ENCODE results near the gene PDXDC1. TPM values are rescaled to one million over a fixed set of nuclear protein-coding genes. Genes with fewer than 3 reads are reported as not detected.
A peak's percentile ranks its signal among the peaks of the same experiment; 100 is the strongest.
"Not testable (repeated sequence)": the region's sequence is repeated elsewhere in the genome, so short reads cannot be mapped to it uniquely, and the experiment has no call there.

Gene PDXDC1
- total RNA-seq, 1 donor from 2014 or later: 68.9 TPM

DNA sequence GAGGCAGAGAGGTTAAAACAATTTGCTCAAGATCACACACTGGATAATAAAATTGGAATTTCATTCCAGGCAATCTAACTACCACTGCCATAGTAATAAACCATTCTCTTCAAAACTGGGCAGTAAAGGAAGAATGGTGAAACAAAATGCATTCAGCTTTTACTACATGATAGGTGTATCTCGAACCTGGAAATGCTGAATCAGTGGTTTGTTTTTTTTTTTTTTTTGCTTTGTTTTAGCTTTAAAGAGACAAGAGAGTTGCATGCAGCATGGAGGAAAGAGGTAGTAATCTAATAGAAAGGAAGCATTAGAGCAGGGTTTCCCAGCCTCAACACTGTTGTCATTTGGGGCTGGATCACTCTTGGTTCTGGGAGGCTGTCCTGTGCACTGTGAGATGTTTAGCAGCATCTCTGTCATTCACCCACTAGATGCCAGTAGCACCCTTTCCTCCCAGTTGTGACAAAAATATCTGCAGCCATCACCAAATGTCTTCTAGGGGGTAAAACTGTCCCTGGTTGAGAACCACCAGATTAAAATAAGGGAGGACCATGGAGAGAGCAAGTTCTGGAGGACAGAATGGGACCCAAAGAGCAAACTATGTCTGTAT lies 115.9 kb downstream of the PDXDC1 start:
- peaks cover 19% of the 10 kb centered on the region for H3K4me1 Mint-ChIP-seq
- POLR2A ChIA-PET; CTCF ChIA-PET; H3K4me3 Mint-ChIP-seq; ATAC-seq (ENCODE audit: low read depth); H3K27me3 Mint-ChIP-seq; H3K27ac Mint-ChIP-seq; DNase-seq; H3K9me3 Mint-ChIP-seq: not testable (repeated sequence)
- peaks cover 44% of the 10 kb centered on the region for H3K36me3 Mint-ChIP-seq (ENCODE audit: low read depth)
- intact Hi-C loops (cut with micrococcal nuclease): loop anchor here (10.0 kb wide), 1 partner anchor 456 kb away; the partner anchor contains the start of genes BFAR and PARN

DNA sequence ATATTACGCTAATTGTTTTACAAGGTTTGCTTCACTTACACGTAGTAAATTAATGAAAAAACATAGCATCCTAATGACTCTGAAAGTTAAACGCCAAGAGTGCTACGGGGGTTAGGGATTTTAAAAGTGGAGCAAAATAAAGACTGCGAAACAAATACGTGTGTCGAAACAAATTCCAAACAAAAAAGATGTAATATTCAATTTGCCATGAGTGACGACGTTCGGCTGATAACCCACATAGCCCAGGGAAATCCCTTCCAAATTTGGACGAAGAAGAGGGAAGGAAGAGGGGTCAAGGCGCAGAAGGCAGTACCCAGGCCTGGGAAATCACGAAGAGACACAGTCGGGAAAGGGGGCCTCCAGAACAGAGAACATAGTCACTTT lies 118.7 kb downstream of the PDXDC1 start:
- peaks cover 32% of the 10 kb centered on the region for H3K36me3 Mint-ChIP-seq (ENCODE audit: low read depth)
- H3K27ac Mint-ChIP-seq: peak overlapping the region; percentile 96
- H3K4me1 Mint-ChIP-seq: peaks cover 19% of the 10 kb centered on the region
- H3K27me3 Mint-ChIP-seq; ATAC-seq (ENCODE audit: low read depth); CTCF ChIA-PET; H3K9me3 Mint-ChIP-seq; DNase-seq: not testable (repeated sequence)
- intact Hi-C loops (cut with micrococcal nuclease): loop anchor here (10.0 kb wide), 1 partner anchor 459 kb away; the partner anchor contains the start of genes BFAR and PARN
- POLR2A ChIA-PET: interaction anchor here (1.3 kb wide), 1 partner anchor 37 kb away, joined by 5 read pairs; no protein-coding TSS in a partner anchor
- peak overlapping the region; percentile 98 for H3K4me3 Mint-ChIP-seq

- H3K27ac Mint-ChIP-seq: peak within 1 kb of the TSS; percentile 96
- H3K27me3 Mint-ChIP-seq, CTCF ChIA-PET, H3K9me3 Mint-ChIP-seq: not testable (repeated sequence)
- H3K36me3 Mint-ChIP-seq (ENCODE audit: low read depth): peaks cover 29% of the 10 kb centered on the region
- intact Hi-C loops (cut with micrococcal nuclease): loop anchor here (2.0 to 10.0 kb wide), 2 partner anchors 37 to 459 kb away; partner anchors contain the start of genes BFAR, NTAN1 and PARN
- POLR2A ChIA-PET: interaction anchor here (1.3 kb wide), 1 partner anchor 38 kb away, joined by 5 read pairs; no protein-coding TSS in a partner anchor
- ATAC-seq (ENCODE audit: low read depth) (peak; percentile 100), DNase-seq (peak; percentile 77)
- peaks cover 19% of the 10 kb centered on the region for H3K4me1 Mint-ChIP-seq
- peak within 1 kb of the TSS; percentile 98 for H3K4me3 Mint-ChIP-seq
Measured at GRCh38 chr16:15093955-15094827, 119.4 kb downstream of the PDXDC1 start, which contains the start of gene RRN3. Gene RRN3, minus strand, starts transcription at chr16:15094272. Its CDS starts 39 bp downstream, at chr16:15094233.

DNA sequence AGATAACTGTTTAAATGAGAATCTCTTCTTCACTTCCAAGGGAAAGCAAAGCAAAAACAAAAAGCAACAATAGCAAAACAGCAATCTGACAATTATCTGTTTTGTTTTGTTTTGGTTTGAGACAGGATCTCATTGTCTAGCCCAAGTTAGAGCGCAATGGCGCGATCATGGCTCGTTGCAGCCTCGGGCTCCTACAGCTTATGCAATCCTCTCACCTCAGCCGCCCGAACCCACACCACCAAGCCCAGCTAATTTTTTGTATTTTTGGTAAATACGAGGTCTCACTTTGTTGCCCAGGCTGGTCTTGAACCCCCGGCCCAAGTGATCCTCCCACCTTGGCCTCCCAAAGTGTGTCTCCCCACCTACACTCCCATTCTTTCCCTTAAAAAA lies 121.8 kb downstream of the PDXDC1 start:
- H3K36me3 Mint-ChIP-seq (ENCODE audit: low read depth): peaks cover 13% of the 10 kb centered on the region
- H3K27me3 Mint-ChIP-seq; H3K27ac Mint-ChIP-seq; ATAC-seq (ENCODE audit: low read depth); DNase-seq; POLR2A ChIA-PET; H3K9me3 Mint-ChIP-seq; H3K4me3 Mint-ChIP-seq; CTCF ChIA-PET: not testable (repeated sequence)
- H3K4me1 Mint-ChIP-seq: peaks cover 19% of the 10 kb centered on the region
- intact Hi-C loops (cut with micrococcal nuclease): loop anchor here (10.0 kb wide), 1 partner anchor 462 kb away; the partner anchor contains the start of genes BFAR and PARN

- H3K36me3 Mint-ChIP-seq (ENCODE audit: low read depth); H3K4me3 Mint-ChIP-seq; H3K27me3 Mint-ChIP-seq; H3K27ac Mint-ChIP-seq; ATAC-seq (ENCODE audit: low read depth); H3K4me1 Mint-ChIP-seq; CTCF ChIA-PET; H3K9me3 Mint-ChIP-seq; POLR2A ChIA-PET; DNase-seq: not testable (repeated sequence)
- intact Hi-C loops (cut with micrococcal nuclease): loop anchor here (10.0 kb wide), 1 partner anchor 465 kb away; the partner anchor contains the start of genes BFAR and PARN
Measured at GRCh38 chr16:15099366-15099909, 124.6 kb downstream of the PDXDC1 start.

GRCh38 chr16:15100372-15100987 lies 125.7 kb downstream of the PDXDC1 start:
- ATAC-seq (ENCODE audit: low read depth); CTCF ChIA-PET; H3K4me1 Mint-ChIP-seq; POLR2A ChIA-PET; DNase-seq; intact Hi-C loops (cut with micrococcal nuclease); H3K27ac Mint-ChIP-seq; H3K4me3 Mint-ChIP-seq; H3K27me3 Mint-ChIP-seq; H3K36me3 Mint-ChIP-seq (ENCODE audit: low read depth); H3K9me3 Mint-ChIP-seq: not testable (repeated sequence)

- ATAC-seq (ENCODE audit: low read depth); CTCF ChIA-PET: not testable (repeated sequence)
Measured at GRCh38 chr16:15127641-15128425, 153.0 kb downstream of the PDXDC1 start.

DNA sequence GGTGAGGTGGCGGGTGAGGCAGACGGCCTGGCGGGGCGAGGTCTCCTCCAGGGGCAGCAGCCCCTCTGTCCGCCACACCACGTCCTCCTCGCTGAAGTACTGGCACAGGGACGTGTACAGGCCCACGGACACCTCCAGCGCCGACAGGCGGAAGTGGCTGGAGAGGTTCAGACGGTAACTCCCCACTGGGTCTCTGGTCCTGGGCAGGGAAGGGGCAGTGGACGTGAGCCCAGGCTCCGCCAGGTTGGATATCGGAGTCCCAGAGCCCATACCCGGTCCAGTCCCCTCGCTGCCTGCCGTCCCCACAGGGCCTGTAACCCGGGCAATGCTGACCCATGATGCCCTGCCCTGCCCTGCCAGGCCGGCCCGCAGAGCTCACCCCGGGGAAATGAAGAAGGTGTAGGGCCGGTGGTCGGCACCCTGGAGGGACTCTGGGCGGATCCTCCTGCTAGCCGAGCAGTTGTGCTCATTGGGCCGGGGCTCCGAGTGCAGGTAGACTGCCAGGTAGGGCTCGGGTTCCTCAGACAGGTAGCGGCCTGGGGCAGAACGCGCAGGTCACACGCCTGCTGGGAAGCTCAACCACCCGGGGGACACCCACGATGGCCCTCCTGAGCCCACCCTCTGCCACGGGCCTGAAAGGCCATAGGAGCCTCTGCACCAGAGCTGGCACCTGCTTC lies 155.6 kb downstream of the PDXDC1 start:
- POLR2A ChIA-PET; CTCF ChIA-PET; ATAC-seq (ENCODE audit: low read depth); H3K4me1 Mint-ChIP-seq; H3K36me3 Mint-ChIP-seq (ENCODE audit: low read depth); intact Hi-C loops (cut with micrococcal nuclease); H3K4me3 Mint-ChIP-seq; DNase-seq; H3K27me3 Mint-ChIP-seq; H3K27ac Mint-ChIP-seq; H3K9me3 Mint-ChIP-seq: not testable (repeated sequence)

More at GRCh38 chr16:15127641-15128425, 153.0 kb downstream of the PDXDC1 start:
- H3K27me3 Mint-ChIP-seq; intact Hi-C loops (cut with micrococcal nuclease); DNase-seq; H3K9me3 Mint-ChIP-seq; H3K36me3 Mint-ChIP-seq (ENCODE audit: low read depth); POLR2A ChIA-PET; H3K4me1 Mint-ChIP-seq; H3K27ac Mint-ChIP-seq; H3K4me3 Mint-ChIP-seq: not testable (repeated sequence)

GRCh38 chr16:15130943-15131700 lies 156.3 kb downstream of the PDXDC1 start:
- H3K4me1 Mint-ChIP-seq; H3K9me3 Mint-ChIP-seq; ATAC-seq (ENCODE audit: low read depth); H3K36me3 Mint-ChIP-seq (ENCODE audit: low read depth); POLR2A ChIA-PET; H3K4me3 Mint-ChIP-seq; CTCF ChIA-PET; DNase-seq; H3K27me3 Mint-ChIP-seq; intact Hi-C loops (cut with micrococcal nuclease); H3K27ac Mint-ChIP-seq: not testable (repeated sequence)

GRCh38 chr16:15132719-15133428 lies 158.0 kb downstream of the PDXDC1 start:
- H3K27me3 Mint-ChIP-seq; H3K4me3 Mint-ChIP-seq; H3K27ac Mint-ChIP-seq; intact Hi-C loops (cut with micrococcal nuclease); H3K4me1 Mint-ChIP-seq; CTCF ChIA-PET; H3K36me3 Mint-ChIP-seq (ENCODE audit: low read depth); ATAC-seq (ENCODE audit: low read depth); POLR2A ChIA-PET; H3K9me3 Mint-ChIP-seq; DNase-seq: not testable (repeated sequence)

Measured in activated B cell treated with CpG ODN at 0.5 μM for 24 hours (primary cell).